Pulmonary artery endothelial cell (primary cell): ENCODE measurements around the gene AGTPBP1. TPM values are rescaled to one million over a fixed set of nuclear protein-coding genes. Genes with fewer than 3 reads are reported as not detected.

ENCODE experiments used
- DNase-seq: peaks from one replicate; pipeline ENCODE4 v3.0.0-alpha.2; 2011; ENCODE audit warnings: low read depth, low spot score
- total RNA-seq: library from RNA; depleted of rRNA; stranded (reverse); fragments of >200 nt; gene quantifications from 2 replicates; pipeline ENCODE4 v1.2.3, GENCODE V29; 2014

AGTPBP1 gene
- total RNA-seq, 1 donor from 2014 or later = 24.5 TPM

GRCh38 chr9:85505612-85506011 lies 236.1 kb downstream of the AGTPBP1 start:
- no peak for DNase-seq

GRCh38 chr9:85502815-85503655 lies 238.7 kb downstream of the AGTPBP1 start:
- no peak for DNase-seq

GRCh38 chr9:85501882-85502281 lies 239.9 kb downstream of the AGTPBP1 start:
- DNase-seq = no peak

GRCh38 chr9:85501456-85501855 lies 240.3 kb downstream of the AGTPBP1 start:
- DNase-seq = no peak

Other genes starting within 250 kb of the AGTPBP1 start
- 17.6 and 22.2 TPM in 2 replicates for gene NAA35, start 199.2 kb upstream of the AGTPBP1 start, total RNA-seq